UCSD-AML1 (cell line): Measurements from ENCODE around the gene SMARCA2.
A peak's percentile ranks its signal among the peaks of the same experiment; 100 is the strongest.

Experiments
- DNase-seq: peaks from one replicate; lab custom pipeline; 2025; ENCODE audit not compliant: unreplicated experiment; lab: John Stamatoyannopoulos, UW

The SMARCA2 gene

DNA sequence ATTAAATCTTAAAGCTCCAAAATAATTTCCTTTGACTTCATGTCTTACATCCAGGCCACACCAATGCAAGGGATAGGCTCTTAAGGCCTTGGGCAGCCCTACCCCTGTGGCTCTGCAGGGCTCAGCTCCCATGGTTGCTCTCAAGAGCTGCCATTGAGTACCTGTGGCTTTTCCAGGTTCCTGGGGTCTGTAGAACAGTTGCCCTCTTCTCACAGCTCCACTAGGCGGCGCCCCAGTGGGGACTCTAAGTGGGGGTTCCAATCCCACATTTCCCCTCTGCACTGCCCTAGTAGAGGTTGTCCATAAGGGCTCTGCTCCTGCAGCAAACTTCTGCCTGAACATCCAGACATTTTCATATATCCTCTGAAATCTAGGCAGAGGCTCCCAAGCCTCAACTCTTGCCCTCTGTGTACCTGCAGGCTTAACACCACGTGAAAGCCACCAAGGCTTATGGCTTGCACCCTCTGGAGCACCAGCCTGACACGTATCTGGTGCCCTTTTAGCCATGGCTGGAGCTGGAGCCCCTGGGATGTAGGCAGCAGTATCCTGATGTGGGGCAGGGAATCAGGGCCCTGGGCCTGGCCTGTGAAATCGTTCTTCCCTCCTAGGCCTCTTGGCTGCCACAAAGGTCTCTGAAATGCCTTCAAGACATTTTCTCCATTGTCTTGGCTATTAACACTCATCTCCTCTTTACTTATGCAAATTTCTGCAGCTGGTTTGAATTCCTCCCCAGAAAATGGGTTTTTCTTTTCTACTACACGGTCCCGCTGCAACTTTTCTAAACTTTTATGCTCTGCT, 185.1 kb downstream of the SMARCA2 start:
- no peak for DNase-seq

DNA sequence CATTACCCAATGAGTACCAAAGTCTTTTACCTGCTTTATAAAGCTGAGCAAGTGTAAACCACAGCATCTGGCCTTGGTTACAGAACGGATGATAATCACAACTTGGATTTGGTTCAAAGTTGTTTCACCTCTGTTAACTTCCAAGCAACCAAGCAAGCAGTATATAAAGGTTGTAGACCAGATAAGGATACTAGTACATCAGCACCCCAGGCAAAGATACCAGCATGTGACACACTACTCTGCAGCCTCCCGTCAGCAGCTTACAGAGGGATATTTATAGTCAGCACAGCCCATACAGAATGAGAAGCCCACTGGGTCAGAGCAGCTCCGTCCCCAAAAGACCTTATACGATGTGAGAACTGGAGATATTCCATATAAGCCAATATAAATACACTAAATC, 193.3 kb downstream of the SMARCA2 start:
- no peak for DNase-seq

DNA sequence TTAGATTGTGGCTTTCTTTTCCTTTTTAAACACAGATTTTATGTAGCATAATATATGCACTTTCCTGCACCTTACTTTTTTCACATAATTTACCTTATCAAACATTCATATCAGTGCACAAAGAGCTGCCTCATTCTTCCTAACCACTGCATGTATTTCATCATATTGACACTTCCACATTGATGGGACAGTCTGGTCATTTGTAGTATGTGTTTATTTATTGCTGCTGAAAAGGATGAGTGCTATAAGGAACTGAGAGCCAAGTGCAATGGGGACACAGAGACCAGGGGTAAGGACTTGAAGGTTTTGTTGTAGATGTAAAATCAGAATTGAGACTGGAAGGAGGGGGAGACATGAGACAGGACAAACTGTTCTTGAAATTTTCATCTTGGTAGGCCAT, 193.8 kb downstream of the SMARCA2 start:
- DNase-seq: no peak

DNA sequence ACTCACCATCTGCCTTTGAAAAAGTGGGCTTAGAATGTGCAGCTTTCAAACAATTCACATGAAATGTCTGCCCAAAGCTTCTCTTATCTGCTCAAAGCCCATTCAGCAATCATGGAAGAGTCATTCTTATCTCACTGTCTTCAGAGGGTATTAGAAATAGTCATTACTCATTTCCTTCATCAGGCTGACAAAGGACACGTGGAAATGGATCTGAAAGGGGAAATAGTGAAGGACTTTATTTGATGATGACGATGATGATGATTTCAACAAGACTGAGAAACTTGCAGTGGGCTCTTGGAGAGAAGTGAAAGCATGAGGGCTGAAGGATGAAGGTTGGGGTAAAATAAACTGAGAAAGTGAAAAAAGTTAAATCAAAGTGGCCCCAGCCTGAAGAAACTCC, 194.3 kb downstream of the SMARCA2 start:
- DNase-seq: no peak

DNA sequence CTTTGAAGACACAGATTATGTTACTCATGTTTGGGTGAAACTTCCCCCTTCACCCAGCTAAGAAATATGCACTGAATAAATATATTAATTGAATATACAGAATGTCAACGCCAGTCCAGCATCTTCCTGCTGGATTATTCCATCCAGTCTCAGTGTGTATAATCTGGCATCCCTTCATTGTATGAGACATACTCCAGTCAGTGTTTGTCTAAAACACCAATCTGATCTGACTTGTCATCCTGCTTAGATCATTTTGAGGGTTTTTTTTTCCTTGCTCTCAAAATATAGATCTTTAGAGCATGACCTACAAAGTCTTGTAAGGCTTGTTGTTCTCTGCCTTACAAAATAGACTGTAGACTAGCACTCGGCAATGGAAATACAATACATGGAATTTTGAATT, 195.1 kb downstream of the SMARCA2 start:
- DNase-seq: no peak

- DNase-seq: no peak
Observed at GRCh38 chr9:2213830-2214468, 198.8 kb downstream of the SMARCA2 start.

DNA sequence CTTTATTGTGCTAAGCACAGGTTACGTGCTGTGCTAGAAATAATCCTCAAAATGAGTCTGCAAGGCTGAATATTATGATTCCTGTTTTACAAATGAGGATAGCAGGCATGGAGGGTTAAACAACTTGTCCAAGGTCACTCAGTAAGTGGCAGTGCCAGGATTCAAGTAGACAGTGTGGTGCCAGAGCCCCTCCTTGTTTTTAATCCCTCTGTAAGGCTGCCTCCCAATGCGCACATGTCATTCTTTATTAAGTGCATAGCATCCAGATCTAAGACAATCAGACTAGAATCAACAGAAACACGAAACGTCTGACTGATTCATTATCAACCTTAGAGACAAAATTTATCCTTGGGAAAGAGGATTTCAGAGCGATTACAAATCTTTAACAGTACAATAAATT, 199.6 kb downstream of the SMARCA2 start:
- no peak for DNase-seq

DNA sequence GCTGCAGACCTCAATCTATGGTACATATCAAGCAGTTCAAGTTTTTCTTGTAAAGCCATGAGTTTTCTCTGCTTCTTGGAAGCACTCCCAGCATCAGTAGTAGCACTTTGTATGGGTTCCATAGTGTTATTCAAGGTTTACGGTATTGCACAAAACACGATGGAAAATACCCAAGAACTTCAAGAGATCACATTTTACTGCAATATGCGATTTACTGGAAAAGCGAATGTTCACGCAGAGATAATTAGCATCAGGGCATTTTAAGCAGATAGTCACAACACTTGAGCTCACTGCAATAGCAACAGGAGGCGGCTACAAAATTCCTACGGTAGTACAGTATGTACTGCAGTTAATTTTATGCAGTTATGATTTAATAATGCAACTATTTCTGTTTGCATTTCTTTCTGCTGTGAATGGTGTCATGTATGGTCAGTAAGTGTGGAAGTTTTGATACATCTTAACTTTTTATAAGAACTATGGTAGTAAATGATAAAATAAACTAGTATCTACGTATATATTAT, 200.8 kb downstream of the SMARCA2 start:
- no peak for DNase-seq

- no peak for DNase-seq
Observed at GRCh38 chr9:2216591-2216990, 201.4 kb downstream of the SMARCA2 start.

- DNase-seq: no peak
Observed at GRCh38 chr9:2217540-2217939, 202.4 kb downstream of the SMARCA2 start.

DNA sequence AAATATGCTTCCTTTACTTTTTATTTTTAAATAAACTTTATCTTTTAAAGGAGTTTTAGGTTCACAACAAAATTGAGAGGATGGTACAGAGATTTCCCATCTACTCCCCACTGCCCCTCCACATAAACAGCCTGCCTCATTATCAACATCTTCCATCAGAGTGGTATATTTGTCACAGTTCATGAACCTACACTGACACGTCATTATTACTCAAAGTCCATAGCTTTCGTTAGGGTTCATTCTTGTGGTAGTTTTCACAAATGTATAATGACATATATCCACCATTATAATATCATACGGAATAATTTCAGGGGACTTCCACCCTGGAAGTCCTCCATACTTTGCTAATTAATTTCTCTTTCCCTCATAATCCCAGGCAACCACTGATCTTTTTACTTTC, 204.9 kb downstream of the SMARCA2 start:
- DNase-seq: no peak

GRCh38 chr9:2227144-2227867, 212.2 kb downstream of the SMARCA2 start:
- DNase-seq: no peak

GRCh38 chr9:2228132-2228531, 213.0 kb downstream of the SMARCA2 start:
- DNase-seq: peak; percentile 63

DNA sequence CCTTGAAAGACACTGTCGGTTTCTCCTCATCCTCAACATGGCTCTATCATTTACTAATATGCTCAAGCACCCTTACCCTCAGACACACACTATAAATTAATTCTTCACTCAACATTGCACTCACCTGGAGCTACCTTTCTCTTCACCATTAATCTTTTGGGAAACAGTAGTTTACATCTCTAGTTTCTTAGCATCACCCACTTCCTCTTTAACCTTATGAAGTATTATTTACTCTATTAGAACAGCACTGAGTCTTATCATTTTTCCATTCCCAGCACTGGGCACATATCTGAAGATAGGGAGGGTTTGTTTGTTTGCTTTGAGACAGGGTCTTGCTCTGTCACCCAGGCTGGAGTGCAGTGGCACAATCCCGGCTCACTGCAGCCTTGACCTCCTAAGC, 213.5 kb downstream of the SMARCA2 start:
- DNase-seq: no peak

GRCh38 chr9:2229109-2229721, 214.1 kb downstream of the SMARCA2 start:
- peak; percentile 29 for DNase-seq

DNA sequence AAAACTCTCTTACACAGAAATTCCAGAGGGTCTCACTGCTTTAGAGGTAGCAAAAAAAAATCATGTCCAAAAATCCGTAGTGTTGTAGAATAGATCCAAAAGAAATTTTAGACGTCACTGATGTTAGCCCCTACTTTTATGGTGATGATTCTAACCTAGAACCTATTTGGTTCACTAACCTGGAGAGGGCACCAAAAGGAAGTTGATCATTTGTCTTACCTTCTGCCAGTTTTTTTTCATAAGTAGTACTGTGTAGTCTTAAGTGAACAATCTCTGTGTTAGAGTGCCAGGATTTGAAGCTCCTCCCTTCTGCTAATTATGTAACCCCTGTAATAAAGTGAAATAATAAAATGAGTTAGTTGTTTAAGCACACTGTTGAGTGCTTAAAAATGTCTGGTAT, 215.2 kb downstream of the SMARCA2 start:
- DNase-seq: no peak

GRCh38 chr9:2231101-2231500, 216.0 kb downstream of the SMARCA2 start:
- DNase-seq: no peak

- DNase-seq: no peak
Observed at GRCh38 chr9:2231829-2232228, 216.7 kb downstream of the SMARCA2 start.

GRCh38 chr9:2233274-2233673, 218.1 kb downstream of the SMARCA2 start:
- DNase-seq: no peak

GRCh38 chr9:2234371-2234893, 219.3 kb downstream of the SMARCA2 start:
- no peak for DNase-seq

DNA sequence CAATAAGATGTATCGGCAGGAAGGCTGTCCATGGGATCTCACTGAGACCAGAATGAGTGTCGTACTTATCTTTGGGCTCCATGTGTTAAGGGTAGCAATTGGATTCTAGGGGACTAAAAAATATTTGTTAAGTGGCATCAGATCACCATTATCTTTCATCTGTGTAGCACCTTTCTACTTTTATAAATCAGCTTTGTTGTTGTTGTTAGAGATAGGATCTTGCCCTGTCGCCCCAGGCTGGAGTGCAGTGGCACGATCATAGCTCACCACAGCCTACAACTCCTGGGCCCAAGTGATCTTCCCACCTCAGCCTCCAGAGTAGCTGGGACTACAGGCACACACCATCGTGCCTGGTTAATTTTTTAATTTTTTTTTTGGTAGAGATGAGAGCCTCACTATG, 220.5 kb downstream of the SMARCA2 start:
- DNase-seq: no peak
